GM13976 (cell line): ENCODE measurements around the gene SCARF1.
"Not testable (repeated sequence)": the region's sequence is repeated elsewhere in the genome, so short reads cannot be mapped to it uniquely, and the experiment has no call there.

ENCODE experiments used
- DNase-seq: peaks from one replicate; pipeline ENCODE4 v3.0.0; 2012; ENCODE audit warnings: low spot score
- CTCF ChIP-seq: IDR thresholded peaks from 2 replicates; pipeline ENCODE4 v1.5.1; 2012; ENCODE audit warnings: borderline replicate concordance, mild to moderate bottlenecking; ENCODE audit not compliant: insufficient read depth; ENCODE audit errors: extremely low read depth, missing control alignments, control extremely low read depth
- in situ Hi-C: fragments of 300-500 bp; cut with MboI; formaldehyde crosslinking; loops from one replicate; pipeline ENCODE4 v1.12.0; 2022; ENCODE audit warnings: low sequenced_read_pairs, mixed read lengths, inconsistent platforms; ENCODE audit not compliant: unreplicated experiment

The SCARF1 gene

GRCh38 chr17:1645207-1646171 is at the start of gene SCARF1:
Gene SCARF1 (minus strand): TSS chr17:1645732. CDS start chr17:1645697, 35 bp downstream.
- no peak for DNase-seq
- no peak for TF ChIP-seq CTCF
- in situ Hi-C loops, result no loop called here

- no peak for TF ChIP-seq CTCF
- in situ Hi-C loops, result no loop called here
- no peak for DNase-seq
Observed at GRCh38 chr17:1693339-1693738, 47.8 kb upstream of the SCARF1 start.

- in situ Hi-C loops, result no loop called here
- TF ChIP-seq CTCF, result no peak
- DNase-seq, result no peak
Observed at GRCh38 chr17:1690544-1691221, 45.2 kb upstream of the SCARF1 start.

GRCh38 chr17:1688405-1688804 is 42.9 kb upstream of the SCARF1 start:
- DNase-seq, in situ Hi-C loops: not testable (repeated sequence)

- TF ChIP-seq CTCF, result no peak
- in situ Hi-C loops, result no loop called here
- no peak for DNase-seq
Observed at GRCh38 chr17:1686086-1686485, 40.6 kb upstream of the SCARF1 start.

GRCh38 chr17:1684378-1685189 is 39.1 kb upstream of the SCARF1 start, which contains the start of gene PRPF8:
Gene PRPF8 (minus strand): TSS chr17:1684867. CDS start chr17:1684571, 296 bp downstream.
- peak; percentile 100 for DNase-seq
- in situ Hi-C loops, result no loop called here
- TF ChIP-seq CTCF, result no peak
